Measurements from ENCODE around the gene THSD4.

Gene THSD4

GRCh38 chr15:71387810-71388209 is 272.5 kb downstream of the THSD4 start:
- peaks cover 7% of the 10 kb centered on the region for H3K27me3 ChIP-seq (ENCODE audit: control insufficient read depth, low read length)
- H3K27ac ChIP-seq (ENCODE audit: low read depth, low read length), result no peak overlapping the region
- H4K20me1 ChIP-seq (ENCODE audit: control insufficient read depth, insufficient read depth, low read depth, low read length), result no peaks in the 10 kb centered on the region
- H3K36me3 ChIP-seq (ENCODE audit: control insufficient read depth, low read length), result no peaks in the 10 kb centered on the region
- H3K4me2 ChIP-seq (ENCODE audit: low read length), result no peak overlapping the region
- no peaks in the 10 kb centered on the region for H3K9me3 ChIP-seq (ENCODE audit: control insufficient read depth, insufficient read depth, low read length)
- no peaks in the 10 kb centered on the region for H3K4me1 ChIP-seq (ENCODE audit: control insufficient read depth, low read length)
- H3F3A ChIP-seq (ENCODE audit: control insufficient read depth, insufficient read depth), result no peaks in the 10 kb centered on the region
- no peaks in the 10 kb centered on the region for H3K79me2 ChIP-seq (ENCODE audit: control insufficient read depth, low read length)
- TF ChIP-seq EZH2phosphoT487 (IDR thresholded peaks at IDR 0.05; ENCODE audit: borderline replicate concordance, low read length) (no peak), CTCF (IDR thresholded peaks at IDR 0.05; ENCODE audit: low read depth, low read length, poor library complexity, severe bottlenecking) (no peak)
- H3K9me2 ChIP-seq (replicated peaks; ENCODE audit: control insufficient read depth, low read length), result no peaks in the 10 kb centered on the region
- H3K4me3 ChIP-seq (ENCODE audit: low read length), result no peak overlapping the region

GRCh38 chr15:71390096-71390495 is 274.8 kb downstream of the THSD4 start:
- H3K27me3 ChIP-seq (ENCODE audit: control insufficient read depth, low read length), result peaks cover 7% of the 10 kb centered on the region
- H3K9me2 ChIP-seq (replicated peaks; ENCODE audit: control insufficient read depth, low read length), result no peaks in the 10 kb centered on the region
- H3F3A ChIP-seq (ENCODE audit: control insufficient read depth, insufficient read depth), result no peaks in the 10 kb centered on the region
- H3K27ac ChIP-seq (ENCODE audit: low read depth, low read length), result no peak overlapping the region
- H3K79me2 ChIP-seq (ENCODE audit: control insufficient read depth, low read length), result no peaks in the 10 kb centered on the region
- no peaks in the 10 kb centered on the region for H3K36me3 ChIP-seq (ENCODE audit: control insufficient read depth, low read length)
- H3K4me1 ChIP-seq (ENCODE audit: control insufficient read depth, low read length), result no peaks in the 10 kb centered on the region
- H3K9me3 ChIP-seq (ENCODE audit: control insufficient read depth, insufficient read depth, low read length), result no peaks in the 10 kb centered on the region
- no peak overlapping the region for H3K4me3 ChIP-seq (ENCODE audit: low read length)
- TF ChIP-seq CTCF (IDR thresholded peaks at IDR 0.05; ENCODE audit: low read depth, low read length, poor library complexity, severe bottlenecking) (no peak), EZH2phosphoT487 (IDR thresholded peaks at IDR 0.05; ENCODE audit: borderline replicate concordance, low read length) (no peak)
- no peak overlapping the region for H3K4me2 ChIP-seq (ENCODE audit: low read length)
- no peaks in the 10 kb centered on the region for H4K20me1 ChIP-seq (ENCODE audit: control insufficient read depth, insufficient read depth, low read depth, low read length)

GRCh38 chr15:71391421-71392088 is 276.3 kb downstream of the THSD4 start:
- no peaks in the 10 kb centered on the region for H3K9me3 ChIP-seq (ENCODE audit: control insufficient read depth, insufficient read depth, low read length)
- H3K36me3 ChIP-seq (ENCODE audit: control insufficient read depth, low read length), result no peaks in the 10 kb centered on the region
- peaks cover 4% of the 10 kb centered on the region; the same call in 1 of the 2 replicates for H3K27me3 ChIP-seq (ENCODE audit: control insufficient read depth, low read length)
- H3K79me2 ChIP-seq (ENCODE audit: control insufficient read depth, low read length), result no peaks in the 10 kb centered on the region
- no peaks in the 10 kb centered on the region for H3K4me1 ChIP-seq (ENCODE audit: control insufficient read depth, low read length)
- H3K9me2 ChIP-seq (replicated peaks; ENCODE audit: control insufficient read depth, low read length), result no peaks in the 10 kb centered on the region
- H4K20me1 ChIP-seq (ENCODE audit: control insufficient read depth, insufficient read depth, low read depth, low read length), result no peaks in the 10 kb centered on the region
- no peak overlapping the region for H3K27ac ChIP-seq (ENCODE audit: low read depth, low read length)
- no peak overlapping the region for H3K4me2 ChIP-seq (ENCODE audit: low read length)
- H3F3A ChIP-seq (ENCODE audit: control insufficient read depth, insufficient read depth), result no peaks in the 10 kb centered on the region
- TF ChIP-seq EZH2phosphoT487 (IDR thresholded peaks at IDR 0.05; ENCODE audit: borderline replicate concordance, low read length), result no peak
- TF ChIP-seq CTCF (IDR thresholded peaks at IDR 0.05; ENCODE audit: low read depth, low read length, poor library complexity, severe bottlenecking), result no peak
- no peak overlapping the region for H3K4me3 ChIP-seq (ENCODE audit: low read length)
